K562 treated with DMSO at 1 percent for 12 hours (cell line): ENCODE results near the gene TMOD2. TPM values are rescaled to one million over a fixed set of nuclear protein-coding genes. Genes with fewer than 3 reads are reported as not detected.

Experiments used
- total RNA-seq: library from RNA; unstranded; fragments of 300-600 nt; gene quantifications from 2 replicates; pipeline ENCODE4 v1.2.3, GENCODE V29; 2022; ENCODE audit not compliant: insufficient read depth

The TMOD2 gene
- total RNA-seq = 1.7 and 6.4 TPM in 2 replicates

DNA sequence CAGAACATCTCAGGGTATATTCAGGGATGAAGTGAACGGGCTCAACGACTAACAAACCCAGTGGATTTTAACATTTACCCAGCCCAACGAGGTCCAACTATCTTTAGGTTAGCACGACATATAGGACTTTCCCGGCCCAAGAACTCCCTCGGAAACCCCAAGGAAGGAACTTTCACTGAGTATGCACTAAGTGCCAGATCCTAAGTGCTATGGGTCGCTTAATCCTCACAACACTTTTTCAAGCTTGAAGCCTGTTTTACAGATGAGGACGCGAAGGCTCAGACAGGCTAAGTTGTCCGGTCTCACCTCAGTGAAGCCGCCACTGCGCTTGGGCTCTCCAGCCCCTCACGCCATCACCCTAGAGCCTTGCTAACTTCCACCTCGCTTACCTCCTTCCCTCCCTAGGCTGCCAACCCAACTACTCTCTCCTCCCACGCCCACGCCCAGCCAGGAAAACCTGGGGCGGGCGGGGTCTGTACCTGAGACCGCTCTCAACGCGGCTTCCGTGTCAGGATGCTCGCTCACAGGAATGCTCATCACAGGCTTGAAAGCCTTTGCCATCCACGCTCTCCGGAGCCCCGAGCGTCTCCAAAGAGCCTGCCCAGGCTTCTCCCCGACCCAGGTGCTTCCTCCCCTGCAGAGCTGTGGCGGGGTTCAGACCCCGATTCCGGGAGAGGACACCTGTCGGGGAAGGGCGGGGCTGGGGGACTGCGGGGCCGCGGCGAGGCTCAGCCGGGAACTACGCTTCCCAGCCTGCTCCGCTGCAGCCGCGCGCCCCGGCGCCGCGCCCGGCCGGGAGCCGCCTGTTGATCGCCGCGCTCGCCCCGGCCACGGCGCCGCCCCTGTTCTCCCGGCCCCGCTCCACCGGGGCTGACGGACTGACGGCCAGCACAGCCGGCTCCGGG, at the start of gene TMOD2:
Gene TMOD2, plus strand, starts transcription at position 806 of the 905 bp plus-strand sequence. CDS start 14,845 bp downstream, outside the sequence.

DNA sequence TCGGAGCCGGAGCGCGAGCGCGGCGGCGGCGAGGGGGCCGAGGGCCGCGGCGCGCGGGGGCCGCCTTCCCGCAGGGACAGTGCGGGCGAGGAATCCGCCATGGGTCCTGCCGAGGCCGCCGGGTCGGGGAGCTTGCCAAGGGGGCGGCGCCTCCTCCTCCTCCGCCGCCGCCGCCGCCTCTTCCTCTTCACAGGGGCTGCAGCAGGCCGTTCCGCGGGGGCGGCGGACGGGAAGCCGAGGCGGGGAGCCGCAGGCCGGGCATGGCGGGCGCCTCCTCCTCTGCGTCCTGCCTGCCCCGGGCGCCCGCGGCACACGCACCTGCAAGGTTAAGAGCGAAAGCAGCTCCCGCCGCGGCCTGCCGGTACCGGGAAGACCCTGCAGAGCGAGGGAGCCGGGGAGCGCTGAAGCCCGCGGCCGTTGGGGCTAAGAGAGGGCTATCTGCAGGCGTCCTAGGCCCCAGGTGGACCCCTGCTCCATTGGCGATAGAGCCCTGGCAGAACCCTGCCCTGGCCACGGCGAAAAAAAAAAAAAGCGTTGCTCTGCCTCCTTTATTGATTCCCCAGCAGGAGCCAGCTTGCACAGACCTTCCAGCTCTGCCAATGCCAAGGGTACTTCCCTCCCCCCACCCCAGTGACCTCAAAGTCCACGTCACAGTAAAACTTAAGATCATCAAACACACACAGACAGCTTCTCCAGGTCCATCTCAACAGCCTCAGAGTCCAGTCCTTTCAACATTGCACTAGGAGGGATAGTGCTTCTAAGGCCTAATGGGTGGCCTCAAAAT, 13.7 kb upstream of the TMOD2 start, which contains the start of gene LYSMD2:
Gene LYSMD2, minus strand, starts transcription at position 134 of the 784 bp plus-strand sequence. Its CDS starts 33 bp downstream, at position 101.

DNA sequence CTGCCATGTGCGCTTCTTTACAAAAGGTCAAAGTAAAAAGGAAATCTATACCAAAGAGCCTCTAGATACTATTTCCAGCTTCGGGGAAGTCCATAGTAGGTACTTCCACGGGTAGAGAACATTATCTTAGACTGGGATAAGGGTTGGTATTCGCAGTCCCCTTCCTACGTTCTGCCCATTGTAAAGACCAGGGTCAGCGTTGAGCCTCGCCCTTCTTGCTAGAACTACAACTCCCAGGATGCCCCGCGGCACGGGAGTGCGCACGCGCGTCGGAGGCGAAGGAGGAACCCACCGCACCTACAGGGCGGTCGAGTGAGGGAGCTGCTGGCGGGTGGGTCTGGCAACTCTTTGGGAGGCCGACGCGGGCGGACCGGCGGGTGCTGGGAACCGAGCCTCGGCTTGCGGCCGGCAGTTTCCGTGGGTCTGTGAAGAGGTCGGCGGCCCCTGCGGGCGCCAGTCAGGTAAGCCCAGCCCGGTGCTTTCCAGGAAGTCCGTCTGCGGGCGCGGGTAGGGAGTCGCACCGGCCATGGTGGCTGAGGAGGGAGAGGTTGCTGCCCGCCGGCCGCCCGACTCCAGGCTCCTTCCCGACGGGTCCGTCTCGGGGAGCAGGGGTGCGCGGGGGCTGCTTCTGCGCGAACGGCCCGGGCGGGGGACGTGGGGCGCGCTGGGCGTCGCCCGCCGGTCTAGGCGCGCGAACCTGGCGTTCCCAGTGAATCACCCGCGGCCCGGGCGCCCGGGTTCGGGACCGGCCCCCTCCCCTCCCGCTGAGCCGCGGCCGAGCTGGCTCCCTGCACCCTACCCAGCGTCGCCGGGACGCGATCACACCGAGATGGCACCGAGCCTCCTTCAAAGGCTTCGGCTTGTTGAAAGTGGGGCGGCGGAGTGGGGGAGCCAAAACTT, 78.2 kb downstream of the TMOD2 start, which contains the start of gene TMOD3:
Gene TMOD3, plus strand, starts transcription at position 278 of the 900 bp plus-strand sequence. CDS start 33,232 bp downstream, outside the sequence.

Other genes with a start within 250 kb of the TMOD2 start
- gene DMXL2, start 128.8 kb upstream of the TMOD2 start, total RNA-seq = 16.3 and 72.6 TPM in 2 replicates
- gene SCG3, start 70.1 kb upstream of the TMOD2 start, total RNA-seq = 4.3 and 10.2 TPM in 2 replicates
- 7.2 and 10.2 TPM in 2 replicates for gene LYSMD2, start 13.9 kb upstream of the TMOD2 start, total RNA-seq
- 8.1 and 15.8 TPM in 2 replicates for gene TMOD3, start 78.1 kb downstream of the TMOD2 start, total RNA-seq
- 16.6 and 25.9 TPM in 2 replicates for gene LEO1, start 220.2 kb downstream of the TMOD2 start, total RNA-seq